ENCODE data around the gene LENG1.

DNA sequence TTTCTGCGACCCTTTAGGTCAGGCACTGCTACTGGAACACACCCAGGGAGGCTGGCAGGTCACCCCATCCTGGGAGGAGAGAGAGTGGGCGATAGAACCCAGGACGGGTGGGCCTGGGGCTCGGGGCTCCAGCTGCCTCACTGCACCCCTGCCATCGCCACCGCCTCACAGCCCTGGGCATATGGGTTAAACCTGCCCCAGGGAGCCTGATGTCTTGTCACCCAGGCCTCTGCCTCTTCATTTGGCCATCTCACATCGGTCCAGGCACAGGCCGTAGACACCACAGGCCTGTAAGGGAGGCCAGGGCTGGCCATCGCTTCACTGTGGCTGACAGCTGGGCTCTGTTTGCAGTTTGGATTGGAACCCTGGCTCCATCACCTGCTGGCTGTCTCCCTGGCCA lies 33.8 kb downstream of the LENG1 start:
- no peak for TF ChIP-seq POLR2A (IDR thresholded peaks at IDR 0.05)
- TF ChIP-seq, protein P1, sequence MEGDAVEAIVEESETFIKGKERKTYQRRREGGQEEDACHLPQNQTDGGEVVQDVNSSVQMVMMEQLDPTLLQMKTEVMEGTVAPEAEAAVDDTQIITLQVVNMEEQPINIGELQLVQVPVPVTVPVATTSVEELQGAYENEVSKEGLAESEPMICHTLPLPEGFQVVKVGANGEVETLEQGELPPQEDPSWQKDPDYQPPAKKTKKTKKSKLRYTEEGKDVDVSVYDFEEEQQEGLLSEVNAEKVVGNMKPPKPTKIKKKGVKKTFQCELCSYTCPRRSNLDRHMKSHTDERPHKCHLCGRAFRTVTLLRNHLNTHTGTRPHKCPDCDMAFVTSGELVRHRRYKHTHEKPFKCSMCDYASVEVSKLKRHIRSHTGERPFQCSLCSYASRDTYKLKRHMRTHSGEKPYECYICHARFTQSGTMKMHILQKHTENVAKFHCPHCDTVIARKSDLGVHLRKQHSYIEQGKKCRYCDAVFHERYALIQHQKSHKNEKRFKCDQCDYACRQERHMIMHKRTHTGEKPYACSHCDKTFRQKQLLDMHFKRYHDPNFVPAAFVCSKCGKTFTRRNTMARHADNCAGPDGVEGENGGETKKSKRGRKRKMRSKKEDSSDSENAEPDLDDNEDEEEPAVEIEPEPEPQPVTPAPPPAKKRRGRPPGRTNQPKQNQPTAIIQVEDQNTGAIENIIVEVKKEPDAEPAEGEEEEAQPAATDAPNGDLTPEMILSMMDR (IDR thresholded peaks at IDR 0.05) = no peak
